Activated T-helper 1 cell treated with anti-CD3 and anti-CD28 coated beads, Interleukin-12 subunit alpha, Interleukin-12 subunit beta, Interleukin-2, Interleukin-4 antibody, amounts not matched to agents 30 ng/mL and 10 ng/mL and 1 ng/mL, durations not matched to agents 14 hours and 24 hours and 36 hours (primary cell): Measurements from ENCODE around the gene LY86. TPM values are rescaled to one million over a fixed set of nuclear protein-coding genes. Genes with fewer than 3 reads are reported as not detected.

Experiments used
- DNase-seq: peaks from one replicate; pipeline ENCODE4 v3.0.0; 2021; ENCODE audit warnings: low spot score
- H3K27ac Mint-ChIP-seq: one replicate; pipeline ENCODE4 v1.8.0; 2021; ENCODE audit warnings: mild to moderate bottlenecking, mixed read lengths
- H3K27me3 Mint-ChIP-seq: one replicate; pipeline ENCODE4 v1.8.0; 2022; ENCODE audit warnings: mild to moderate bottlenecking, moderate library complexity, mixed read lengths; ENCODE audit not compliant: insufficient read depth
- H3K36me3 Mint-ChIP-seq: one replicate; pipeline ENCODE4 v1.8.0; 2021; ENCODE audit warnings: low read depth, mixed read lengths
- H3K4me1 Mint-ChIP-seq: one replicate; pipeline ENCODE4 v1.8.0; 2021; ENCODE audit warnings: low read depth, mixed read lengths
- H3K4me3 Mint-ChIP-seq: one replicate; pipeline ENCODE4 v1.8.0; 2021; ENCODE audit warnings: mild to moderate bottlenecking, moderate library complexity, mixed read lengths
- H3K9me3 Mint-ChIP-seq: one replicate; pipeline ENCODE4 v1.8.0; 2021; ENCODE audit warnings: mixed read lengths
- intact Hi-C: fragments of 100-400 bp; cut with micrococcal nuclease; formaldehyde crosslinking; loops from one replicate; pipeline ENCODE4 v1.15.1; 2024
- total RNA-seq: library from RNA; stranded (reverse); gene quantifications from 2 replicates; pipeline ENCODE4 v1.2.3, GENCODE V29; 2022

The LY86 gene
- total RNA-seq, 1 donor from 2014 or later = 1.2 TPM

GRCh38 chr6:6703699-6704098 lies 115.2 kb downstream of the LY86 start:
- Mint-ChIP-seq H3K4me3 (no peak overlapping the region), H3K27ac (no peak overlapping the region), H3K4me1 (peaks cover 10% of the 10 kb centered on the region), H3K27me3 (peaks cover 42% of the 10 kb centered on the region), H3K9me3 (no peaks in the 10 kb centered on the region), H3K36me3 (peaks cover under 1% of the 10 kb centered on the region)
- intact Hi-C loops = no loop called here
- no peak for DNase-seq
